Heart right ventricle (tissue), 16 donors: ENCODE measurements around the gene FARP1. TPM values are rescaled to one million over a fixed set of nuclear protein-coding genes. Genes with fewer than 3 reads are reported as not detected.

Experiments
- ATAC-seq, 8 donors: fragments of 200-7000 bp; cut with Tn5 transposase; one replicate each; pipeline ENCODE4 v1.9.1; 2020; ENCODE audit warnings: mild to moderate bottlenecking in 8 of 8, moderate library complexity in 8 of 8, moderate number of reproducible peaks in 1 of 8
- DNase-seq, 2 donors: peaks; one replicate each; pipeline ENCODE4 v3.0.0-alpha.2; 2020
- H3K27ac ChIP-seq, 10 donors: fragments of 200-600 bp; sonication (generic) in 2 of 10; one replicate each; pipeline versions ENCODE4 v1.5.0 to v1.8.0; 2020 to 2022; ENCODE audit warnings: mild to moderate bottlenecking in 3 of 10
- H3K27me3 ChIP-seq, 7 donors: fragments of 200-600 bp; one replicate each; pipeline ENCODE4 v1.8.0; 2021 to 2022; ENCODE audit warnings: mild to moderate bottlenecking in 2 of 7
- H3K36me3 ChIP-seq, 9 donors: fragments of 200-600 bp; sonication (generic) in 1 of 9; one replicate each; pipeline versions ENCODE4 v1.5.0 to v1.8.0; 2020 to 2022; ENCODE audit warnings: mild to moderate bottlenecking in 2 of 9
- H3K4me1 ChIP-seq, 9 donors: fragments of 200-600 bp; sonication (generic) in 1 of 9; one replicate each; pipeline versions ENCODE4 v1.5.0 to v1.8.0; 2020 to 2022; ENCODE audit warnings: mild to moderate bottlenecking in 4 of 9
- H3K4me3 ChIP-seq, 10 donors: fragments of 200-600 bp; sonication (generic) in 2 of 10; one replicate each; pipeline versions ENCODE4 v1.5.0 to v1.8.0; 2020 to 2022; ENCODE audit warnings: mild to moderate bottlenecking in 7 of 10, moderate library complexity in 2 of 10
- H3K9me3 ChIP-seq, 11 donors: fragments of 200-600 bp in 10 of 11; sonication (generic) in 2 of 11; one replicate each; pipeline versions ENCODE4 v1.5.0 to v1.8.0; 2013 to 2022; ENCODE audit warnings: mild to moderate bottlenecking in 2 of 11, control low read depth in 1 of 11, moderate library complexity in 1 of 11
- WGBS, 2 donors: extraction: QIAGEN DNeasy Blood & Tissue Kit; methylation state at CpG; one replicate each; pipeline ENCODE4 v1.1.7; 2013; ENCODE audit warnings: inconsistent platforms in 1 of 2; 5-methylcytosine and 5-hydroxymethylcytosine counted together
- intact Hi-C, 10 donors: fragments of 100-400 bp; cut with DNase I; formaldehyde crosslinking; loops; one replicate each; pipeline versions ENCODE4 v1.11.1 to v1.14.2; 2022
- polyA plus RNA-seq, 2 donors: library from polyadenylated mRNA; stranded (reverse); fragments of 200-250 nt; gene quantifications; one replicate each; pipeline ENCODE4 v1.2.3, GENCODE V29; 2013
- total RNA-seq, 10 donors: library from RNA; stranded (reverse); fragmentation: NEBNext Ultra II Directional in 3 of 10; extraction: Animal tissue kit (Norgen Biotek cat#: 25700) in 3 of 10; gene quantifications; one replicate each; pipeline versions ENCODE4 v1.2.1 to v1.2.4, GENCODE V29; 2021 to 2023
- TF ChIP-seq, protein P1 (sequence below), 9 donors: fragments of 200-600 bp; sonication (generic) in 2 of 9; IDR thresholded peaks; one replicate each; pipeline versions ENCODE4 v1.5.0 to v1.8.0; 2021 to 2022; ENCODE audit warnings: antibody characterized with exemption in 9 of 9, mild to moderate bottlenecking in 5 of 9, moderate library complexity in 1 of 9
- donor health status: Arrhythmogenic right ventricular cardiomyopathy.
- donor health status: ischemic (EF 13 %, LVEDD 7.1; RV severe dilation, severe dysfunction).
- donor health status: healthy with polysubstance abuse.
- donor health status: DM: no; HTN: yes; CAD: no.
- donor health status: DM: no; HTN: no; CAD: no.
- donor health status: ischemic (EF 25% LVEDD 6.9; RV normal size, moderate dysfunction).
- donor health status: ischemic (EF 25% LVEDD 5.7; RV mildly dilated, moderate dysfunction).
- donor health status: healthy.
- donor health status: DM: yes; HTN: yes; CAD: no.
- donor health status: Ischemic cardiomyopathy.
- donor health status: ischemic (EF 35%, LVEDD 5.7; RV mildly dilated, moderate dysfunction).
- donor health status: nonischemic (EF 11% LVEDD 7.7; RV severe dilation, severe dysfunction).
- donor health status: DM: yes; HTN: yes; CAD: no.
- donor health status: PGD.
- donor health status: ischemic (EF 29% LVEDD 5.4; RV normal size, mild dysfunction).
- donor health status: nonischemic (EF 23%, LVEDD 6.1; RV moderate dilation, normal function).

The FARP1 gene
- total and polyA plus RNA-seq, 12 donors: 6.9 to 72.9 (median 17.1) TPM

DNA sequence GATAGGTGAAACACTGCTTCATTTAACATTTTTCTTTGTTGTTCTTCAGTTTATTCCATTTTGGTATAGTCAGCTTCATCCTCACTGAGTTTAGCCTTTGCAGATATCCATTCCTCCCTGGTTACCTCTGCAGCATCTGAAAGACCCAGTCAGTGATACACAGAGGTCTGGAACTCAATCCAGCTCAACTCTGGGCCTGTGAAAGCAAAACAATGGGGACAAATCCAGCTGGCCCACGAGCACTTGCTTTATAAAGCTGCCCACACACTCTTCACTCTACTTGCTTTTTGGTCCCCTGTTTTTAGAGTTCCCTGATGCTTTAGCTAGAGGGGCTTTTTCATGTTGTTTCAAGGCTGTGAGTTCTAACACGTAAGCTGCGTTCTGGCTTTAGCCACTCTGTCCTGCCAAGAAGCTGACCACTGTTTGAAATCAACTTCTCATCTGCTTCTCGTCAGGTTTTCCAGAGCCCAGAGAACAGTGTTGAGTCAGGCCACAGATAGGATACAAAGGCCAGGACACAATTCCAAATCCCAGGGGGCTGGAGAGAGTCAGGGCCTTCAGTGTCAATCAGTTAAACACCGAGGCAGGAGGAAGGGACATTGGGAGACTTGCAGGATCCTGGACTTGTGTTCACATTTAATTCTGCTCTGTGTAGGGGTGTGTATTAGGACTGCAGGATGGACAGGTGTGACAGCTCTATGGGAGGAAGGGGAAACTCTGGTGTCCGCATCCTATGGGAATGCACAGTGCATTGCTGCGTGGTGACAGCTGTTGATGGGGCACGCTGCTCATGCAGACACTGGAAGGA is 117.7 kb downstream of the FARP1 start:
- 63 to 67% methylated on average over 8 of the region's 8 CpGs for WGBS, 2 donors
- H3K27ac ChIP-seq: no peak overlapping the region

DNA sequence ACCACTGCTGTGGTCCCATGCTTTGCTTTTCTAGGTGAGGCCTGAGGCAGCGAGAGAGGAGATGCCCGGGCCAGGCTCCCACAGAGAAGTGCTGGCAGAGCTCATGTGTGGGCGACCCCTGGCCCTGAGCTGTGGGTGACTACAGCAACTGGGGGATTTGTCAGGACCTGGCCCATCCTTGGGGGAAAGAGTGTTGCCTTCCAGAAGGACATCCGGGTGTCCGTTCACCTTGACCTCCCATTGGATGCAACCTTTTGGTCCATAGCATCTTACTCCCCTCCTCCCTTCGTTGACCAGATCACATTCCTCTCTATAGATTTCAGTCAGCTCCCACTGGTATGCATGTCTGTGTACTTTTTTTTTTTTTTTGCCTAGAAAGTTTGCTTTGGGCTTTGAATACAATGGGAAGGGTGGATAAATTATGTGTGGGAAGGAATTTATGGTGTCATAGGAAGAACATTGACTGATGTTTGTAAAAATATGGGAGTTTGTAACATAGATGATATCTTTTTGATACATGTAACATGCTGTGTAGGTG is 118.3 kb downstream of the FARP1 start:
- TF ChIP-seq, protein P1, sequence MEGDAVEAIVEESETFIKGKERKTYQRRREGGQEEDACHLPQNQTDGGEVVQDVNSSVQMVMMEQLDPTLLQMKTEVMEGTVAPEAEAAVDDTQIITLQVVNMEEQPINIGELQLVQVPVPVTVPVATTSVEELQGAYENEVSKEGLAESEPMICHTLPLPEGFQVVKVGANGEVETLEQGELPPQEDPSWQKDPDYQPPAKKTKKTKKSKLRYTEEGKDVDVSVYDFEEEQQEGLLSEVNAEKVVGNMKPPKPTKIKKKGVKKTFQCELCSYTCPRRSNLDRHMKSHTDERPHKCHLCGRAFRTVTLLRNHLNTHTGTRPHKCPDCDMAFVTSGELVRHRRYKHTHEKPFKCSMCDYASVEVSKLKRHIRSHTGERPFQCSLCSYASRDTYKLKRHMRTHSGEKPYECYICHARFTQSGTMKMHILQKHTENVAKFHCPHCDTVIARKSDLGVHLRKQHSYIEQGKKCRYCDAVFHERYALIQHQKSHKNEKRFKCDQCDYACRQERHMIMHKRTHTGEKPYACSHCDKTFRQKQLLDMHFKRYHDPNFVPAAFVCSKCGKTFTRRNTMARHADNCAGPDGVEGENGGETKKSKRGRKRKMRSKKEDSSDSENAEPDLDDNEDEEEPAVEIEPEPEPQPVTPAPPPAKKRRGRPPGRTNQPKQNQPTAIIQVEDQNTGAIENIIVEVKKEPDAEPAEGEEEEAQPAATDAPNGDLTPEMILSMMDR (IDR thresholded peaks at IDR 0.05): no peak
- no peak for DNase-seq
- H3K4me1 ChIP-seq: peaks cover 0 to 20% (median under 1%) of the 10 kb centered on the region in 9 donors
- WGBS, 2 donors: 91% methylated on average over 6 of the region's 6 CpGs
- H3K27me3 ChIP-seq: no peaks in the 10 kb centered on the region
- intact Hi-C loops: no loop called here
- ATAC-seq: peak in 1 of 8 donors; percentile 17
- no peak overlapping the region for H3K27ac ChIP-seq
- no peaks in the 10 kb centered on the region for H3K9me3 ChIP-seq
- no peak overlapping the region for H3K4me3 ChIP-seq
- H3K36me3 ChIP-seq: no peaks in the 10 kb centered on the region

More for the DNA sequence above, 117.7 kb downstream of the FARP1 start:
- H3K4me1 ChIP-seq: peaks cover 0 to 14% (median 4%) of the 10 kb centered on the region in 9 donors
- intact Hi-C loops: no loop called here
- TF ChIP-seq, protein P1 (IDR thresholded peaks at IDR 0.05): no peak
- ATAC-seq (peak in 5 of 8 donors; percentile 18 to 53 (median 31)), DNase-seq (no peak)
- no peak overlapping the region for H3K4me3 ChIP-seq
- H3K36me3 ChIP-seq: no peaks in the 10 kb centered on the region
- no peaks in the 10 kb centered on the region for H3K9me3 ChIP-seq
- H3K27me3 ChIP-seq: no peaks in the 10 kb centered on the region

DNA sequence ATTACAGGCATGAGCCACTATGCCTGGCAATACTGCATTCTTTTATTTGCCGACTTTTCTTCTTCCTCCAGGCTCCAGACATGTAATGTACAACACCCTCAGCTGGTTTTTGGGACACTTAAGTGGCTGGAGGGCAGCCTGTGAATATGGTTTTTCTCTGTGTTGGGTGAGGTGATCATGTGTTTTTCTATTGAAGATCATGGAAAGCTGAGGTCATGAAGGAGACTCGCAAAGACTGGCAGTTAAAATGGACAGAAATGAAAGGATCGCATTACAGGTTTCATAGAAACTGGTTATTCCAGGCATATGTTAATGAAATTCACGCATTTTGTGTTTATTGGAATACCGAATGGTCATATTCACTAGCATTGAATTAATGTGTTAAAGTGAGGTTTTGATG is 119.4 kb downstream of the FARP1 start:
- Histone ChIP-seq H3K27me3 (no peaks in the 10 kb centered on the region), H3K4me1 (peaks cover 0 to 29% (median 4%) of the 10 kb centered on the region in 9 donors), H3K36me3 (no peaks in the 10 kb centered on the region), H3K27ac (no peak overlapping the region), H3K4me3 (no peak overlapping the region), H3K9me3 (no peaks in the 10 kb centered on the region)
- DNase-seq (no peak), ATAC-seq (no peak)
- intact Hi-C loops: no loop called here
- TF ChIP-seq, protein P1 (IDR thresholded peaks at IDR 0.05): no peak
- 97 to 98% methylated on average over 5 of the region's 5 CpGs for WGBS, 2 donors

DNA sequence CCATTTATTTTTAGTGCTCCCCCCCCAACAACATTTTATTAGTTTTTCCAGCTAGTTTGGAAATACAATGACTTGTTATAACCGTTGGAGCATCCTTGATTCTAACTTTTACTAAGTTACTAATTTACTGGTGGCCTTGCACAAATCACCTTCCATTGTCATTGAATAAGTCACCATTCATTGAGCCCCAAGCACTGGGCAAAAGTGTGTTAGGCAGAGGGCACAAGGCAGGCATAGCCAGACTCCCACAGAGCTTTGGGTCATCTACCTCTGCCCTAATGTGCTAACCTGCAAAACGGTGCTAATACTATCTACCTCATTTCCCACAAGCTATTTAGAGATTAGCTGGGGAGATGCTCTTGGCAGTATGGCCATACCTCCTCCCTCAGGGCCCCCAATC is 120.9 kb downstream of the FARP1 start:
- no peaks in the 10 kb centered on the region for H3K36me3 ChIP-seq
- H3K4me1 ChIP-seq: peaks cover 0 to 29% (median 4%) of the 10 kb centered on the region in 9 donors
- TF ChIP-seq, protein P1 (IDR thresholded peaks at IDR 0.05): no peak
- H3K27ac ChIP-seq: no peak overlapping the region
- no peaks in the 10 kb centered on the region for H3K27me3 ChIP-seq
- 75 to 81% methylated on average over 2 of the region's 2 CpGs for WGBS, 2 donors
- no peak for DNase-seq
- ATAC-seq: no peak
- intact Hi-C loops: loop anchor here in 1 of 10 donors (2.0 kb wide), 1 partner anchor 71 kb away; no protein-coding TSS in a partner anchor
- no peaks in the 10 kb centered on the region for H3K9me3 ChIP-seq
- H3K4me3 ChIP-seq: no peak overlapping the region
